ENCODE data around the gene FANCI.

The FANCI gene

DNA sequence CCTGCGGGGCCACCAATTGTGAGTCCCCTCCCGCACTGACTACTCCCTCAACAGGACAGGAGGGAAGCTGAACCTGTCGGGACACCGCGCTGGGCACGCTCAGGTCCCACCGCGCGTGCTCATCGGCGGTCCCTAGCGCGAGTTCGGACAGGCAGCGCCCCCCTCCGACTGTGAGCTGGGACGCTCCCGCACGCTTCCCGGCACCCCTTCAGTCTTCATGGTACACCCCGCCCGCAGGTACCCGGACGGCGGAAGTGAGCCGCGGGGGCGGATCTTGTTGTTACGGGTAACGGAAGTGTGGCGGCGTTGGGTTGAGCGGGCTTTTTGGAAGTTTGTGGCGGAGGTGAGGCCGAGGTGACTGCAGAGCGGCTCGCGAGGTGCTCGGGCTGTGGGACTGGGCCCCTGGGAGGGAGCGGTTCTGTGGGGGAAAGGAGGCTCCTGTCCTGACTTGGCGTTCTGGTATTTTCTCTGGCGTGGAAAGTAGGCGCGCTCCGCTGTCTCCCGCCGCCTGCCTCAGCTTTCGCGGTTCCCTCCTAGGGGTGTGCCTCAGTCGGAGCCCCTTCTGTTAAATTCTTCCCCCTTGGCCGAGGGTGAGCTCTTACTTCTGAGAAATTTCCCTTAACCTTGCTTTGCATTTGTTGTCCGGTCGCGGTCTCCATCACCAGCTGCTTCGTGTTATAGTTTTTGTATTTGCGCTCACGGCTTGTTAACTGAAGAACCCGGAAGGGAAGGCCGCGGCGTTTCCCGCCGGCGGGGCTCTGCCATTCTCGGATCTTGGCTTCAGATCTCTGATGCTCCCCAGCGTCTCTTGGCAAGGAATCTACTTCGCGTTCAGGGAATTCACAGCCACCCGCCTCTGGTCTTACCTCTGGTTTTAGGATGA, at the start of gene FANCI:
TSS of gene FANCI (plus strand) at position 289 of the 883 bp plus-strand sequence. CDS start 3,669 bp downstream, outside the sequence.
- no peak for FAIRE-seq

DNA sequence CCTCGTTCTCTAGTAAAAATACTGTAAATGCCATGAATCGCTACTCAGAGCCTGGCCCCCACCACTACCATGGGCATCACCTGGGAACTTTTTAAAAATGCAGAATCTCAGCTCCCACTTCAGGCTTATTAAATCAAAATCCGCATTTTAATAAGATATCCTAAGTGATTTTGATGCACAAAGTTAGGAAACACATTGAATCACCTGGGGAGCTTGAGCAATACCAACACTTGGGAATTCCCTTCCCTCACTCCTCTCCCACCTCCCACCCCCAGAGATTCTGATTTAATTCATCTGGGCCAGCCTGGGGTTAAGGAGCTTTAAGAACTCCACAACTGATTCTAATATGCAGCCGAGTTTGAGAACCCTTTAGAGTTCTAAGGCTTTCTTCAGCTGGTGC, 49.2 kb upstream of the FANCI start:
- FAIRE-seq, result no peak

DNA sequence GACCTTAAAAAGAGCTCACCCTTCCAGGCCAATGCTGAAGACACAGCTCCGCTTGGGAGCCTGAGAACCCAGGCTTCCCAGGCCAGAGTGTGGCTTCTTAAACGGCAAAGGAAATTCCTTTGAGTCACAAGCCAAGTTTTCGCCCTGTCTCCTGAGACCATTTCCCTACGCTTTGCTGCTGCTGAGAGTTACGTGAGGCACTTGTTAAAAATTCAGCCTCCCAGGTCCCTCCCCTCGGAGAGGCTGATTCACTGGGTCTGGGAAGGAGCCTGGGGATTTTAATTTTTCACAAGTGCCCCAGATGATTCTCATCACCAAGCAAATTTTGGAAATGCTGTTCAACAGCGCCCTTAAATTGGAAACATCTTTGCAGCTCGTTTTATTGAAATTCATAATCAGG, 47.9 kb upstream of the FANCI start:
- FAIRE-seq, result no peak

DNA sequence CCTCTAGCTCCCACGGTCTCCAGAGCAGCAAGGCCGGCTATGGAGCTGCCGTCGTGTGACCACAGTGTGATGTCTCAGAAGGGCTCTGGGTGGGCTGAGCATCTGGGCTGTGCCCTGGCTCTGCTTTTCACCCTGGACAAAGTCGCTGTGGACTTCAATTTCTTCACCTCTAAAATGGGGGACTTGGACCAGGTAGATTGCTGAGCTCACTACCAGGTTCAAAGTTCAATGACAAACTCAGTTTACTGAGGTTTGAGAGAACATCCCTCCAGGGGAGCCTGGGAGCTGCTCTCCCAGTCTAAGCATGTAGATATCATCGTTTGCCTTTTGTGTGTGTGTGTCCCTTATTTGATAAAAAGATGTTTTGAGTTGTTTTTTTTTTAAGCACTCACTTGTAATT, 47.5 kb upstream of the FANCI start:
- no peak for FAIRE-seq

DNA sequence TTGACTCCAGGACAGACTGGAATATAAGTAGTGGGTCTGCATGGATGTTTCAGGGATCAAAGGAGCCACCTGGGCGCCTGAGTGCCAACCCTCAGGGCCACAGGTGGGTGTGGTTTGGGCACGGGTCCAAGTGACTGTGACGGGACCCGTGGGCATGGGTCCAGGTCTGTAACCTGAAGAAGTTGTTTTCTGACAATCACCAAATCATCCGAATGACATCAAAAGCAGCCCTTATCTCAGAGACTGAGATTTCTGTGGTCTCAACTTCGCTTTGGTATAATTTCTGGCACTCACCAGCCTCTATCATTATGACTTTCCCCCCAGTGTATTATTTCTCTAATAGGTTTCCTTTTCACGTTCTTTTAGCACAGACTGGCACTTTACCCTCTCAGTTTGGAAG, 46.8 kb upstream of the FANCI start:
- no peak for FAIRE-seq

DNA sequence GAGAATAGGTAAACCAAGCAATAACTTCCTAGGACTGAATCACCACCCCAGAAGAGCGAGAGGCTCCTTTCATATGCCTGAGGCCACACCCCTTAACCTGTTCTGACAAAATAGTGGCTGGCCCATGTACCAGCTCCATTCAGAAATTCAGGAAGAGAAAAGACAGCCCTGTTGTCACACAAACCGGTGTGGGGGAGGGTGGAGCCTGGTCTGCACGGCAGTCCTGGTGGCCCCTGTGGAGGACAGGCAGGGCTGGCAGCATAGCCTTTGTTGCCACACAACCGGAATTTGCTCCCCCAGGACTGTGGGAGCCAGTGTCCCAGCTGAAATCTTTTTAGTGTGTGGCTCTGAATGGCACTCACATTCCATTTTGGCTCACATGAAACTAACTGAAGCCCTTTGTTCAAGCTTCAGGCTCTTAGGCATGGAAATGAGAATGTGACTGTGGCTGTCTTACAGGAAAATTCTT, 46.2 kb upstream of the FANCI start:
- FAIRE-seq, result no peak

DNA sequence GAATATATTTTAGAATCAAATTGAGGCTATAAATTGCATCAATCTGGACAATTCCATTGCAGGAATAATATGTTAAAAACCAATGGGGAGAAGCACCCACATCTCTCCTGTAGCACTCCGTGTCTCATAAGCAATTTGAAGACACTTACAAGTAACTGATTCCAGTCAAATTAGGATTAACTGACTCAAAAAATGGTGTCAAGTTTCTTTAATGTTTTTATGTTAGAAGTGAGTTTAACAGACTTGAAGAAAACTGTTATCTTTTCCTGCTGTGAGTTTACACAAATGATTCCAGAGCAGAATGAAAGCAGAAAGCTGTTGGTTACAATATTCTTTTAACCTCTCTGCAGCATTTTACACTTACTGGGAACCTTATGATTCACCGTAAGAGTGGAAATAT, 45.6 kb upstream of the FANCI start:
- no peak for FAIRE-seq

DNA sequence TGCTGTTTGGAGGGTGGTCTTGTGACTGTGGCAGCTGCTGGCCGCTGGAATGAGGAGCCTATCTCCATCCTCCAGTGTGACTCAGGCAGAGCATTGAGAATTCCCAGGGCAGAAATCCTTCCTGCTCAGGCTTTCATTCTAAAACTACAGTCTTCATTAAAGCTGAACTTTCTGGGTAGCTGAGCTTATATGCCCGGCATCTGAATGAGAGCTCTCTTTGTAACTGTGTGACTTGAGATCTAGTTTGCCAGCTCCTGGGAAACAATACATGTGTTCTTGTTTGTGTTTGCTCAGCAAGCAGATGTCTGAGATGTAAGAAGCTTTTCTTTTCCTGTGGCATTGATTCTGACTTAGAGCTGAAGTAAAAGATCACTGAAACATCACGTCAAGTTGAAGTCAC, 44.8 kb upstream of the FANCI start:
- FAIRE-seq, result no peak

DNA sequence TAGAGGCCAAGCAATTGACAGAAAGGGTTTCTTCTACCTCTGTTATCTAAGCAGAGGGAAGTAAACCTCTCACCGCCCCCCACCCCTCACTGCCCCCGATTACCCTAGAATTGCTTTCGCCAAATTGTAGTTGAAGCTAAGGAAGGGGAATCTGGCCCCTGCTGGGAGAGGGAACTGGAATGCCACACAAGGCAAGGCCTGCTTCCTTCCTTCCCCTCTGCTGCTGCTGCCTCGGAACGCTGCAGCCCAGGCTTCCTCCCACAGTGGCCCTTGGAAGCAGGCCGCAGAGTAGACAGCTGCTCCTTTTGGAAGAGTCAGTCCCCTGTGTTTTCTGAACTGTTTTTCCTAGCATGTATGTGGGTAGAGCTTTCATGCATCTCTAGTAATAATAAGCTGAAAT, 44.0 kb upstream of the FANCI start:
- no peak for FAIRE-seq

DNA sequence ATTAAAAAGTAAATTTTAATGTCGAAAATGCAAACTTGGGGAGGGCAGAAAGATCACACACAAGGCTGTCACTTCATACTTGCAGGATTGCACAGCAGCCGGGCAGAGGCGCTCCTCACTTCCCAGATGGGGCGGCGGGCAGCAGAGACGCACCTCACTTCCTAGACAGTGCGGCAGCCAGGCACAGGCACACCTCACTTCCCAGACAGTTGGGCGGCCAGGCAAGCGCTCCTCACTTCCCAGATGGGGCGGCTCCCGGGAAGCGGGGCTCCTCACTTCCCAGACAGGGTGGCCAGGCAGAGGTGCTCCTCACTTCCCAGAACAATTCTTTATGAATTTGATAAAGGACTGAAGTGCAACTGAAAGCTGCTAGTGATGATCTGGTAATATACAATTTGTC, 43.6 kb upstream of the FANCI start:
- FAIRE-seq, result no peak

DNA sequence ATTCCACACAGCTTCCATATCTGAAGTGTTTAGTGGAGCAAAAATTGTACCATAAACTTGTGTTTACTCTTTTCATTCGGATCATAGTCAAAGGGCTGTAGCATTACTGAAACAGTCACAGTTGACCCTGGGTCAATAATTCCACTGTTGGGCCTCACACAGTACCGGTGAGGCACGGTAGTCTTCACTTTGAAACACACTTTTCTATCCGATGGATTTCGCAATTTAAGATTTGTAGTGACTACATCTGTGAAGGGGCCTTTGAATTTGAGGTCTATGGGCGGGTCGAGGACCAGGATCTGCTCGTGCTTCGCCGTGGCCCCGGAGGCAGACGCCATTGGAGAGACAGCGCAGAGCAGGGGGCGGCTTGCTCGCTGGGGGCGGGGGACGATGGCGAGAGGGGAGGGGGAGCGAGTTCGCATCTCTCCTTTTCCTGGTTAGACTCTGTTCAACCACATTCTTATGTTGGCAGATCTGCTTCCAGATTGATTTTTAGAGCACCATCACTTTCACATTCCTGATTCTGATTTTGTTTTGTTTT, 42.2 kb upstream of the FANCI start:
- no peak for FAIRE-seq

DNA sequence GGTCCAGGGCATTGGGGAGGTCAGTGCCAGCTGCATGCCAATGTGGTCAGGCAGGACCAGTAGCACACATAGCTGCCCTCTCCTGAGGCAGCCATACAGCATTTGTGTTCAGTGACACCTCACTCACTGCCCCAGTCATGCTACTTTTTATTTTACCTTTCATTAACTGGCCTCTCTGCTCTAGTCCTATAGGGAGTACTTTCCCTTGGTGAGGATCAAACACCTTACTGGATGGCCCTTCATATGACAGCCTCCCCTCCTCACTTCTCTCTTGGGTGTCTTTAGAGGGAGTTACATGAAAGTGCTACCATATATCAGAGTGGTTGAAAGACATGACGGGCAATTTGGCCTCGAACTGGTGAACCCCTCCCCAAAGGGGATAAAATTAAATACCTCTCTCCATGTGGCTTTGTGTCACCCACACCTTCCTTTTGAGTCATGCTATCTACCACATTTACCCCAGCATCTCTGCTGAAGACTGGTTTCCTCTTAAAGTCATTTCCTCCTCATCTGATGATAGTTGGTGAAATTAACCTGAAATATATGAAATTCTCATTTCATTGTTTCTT, 40.0 kb upstream of the FANCI start:
- FAIRE-seq, result no peak

DNA sequence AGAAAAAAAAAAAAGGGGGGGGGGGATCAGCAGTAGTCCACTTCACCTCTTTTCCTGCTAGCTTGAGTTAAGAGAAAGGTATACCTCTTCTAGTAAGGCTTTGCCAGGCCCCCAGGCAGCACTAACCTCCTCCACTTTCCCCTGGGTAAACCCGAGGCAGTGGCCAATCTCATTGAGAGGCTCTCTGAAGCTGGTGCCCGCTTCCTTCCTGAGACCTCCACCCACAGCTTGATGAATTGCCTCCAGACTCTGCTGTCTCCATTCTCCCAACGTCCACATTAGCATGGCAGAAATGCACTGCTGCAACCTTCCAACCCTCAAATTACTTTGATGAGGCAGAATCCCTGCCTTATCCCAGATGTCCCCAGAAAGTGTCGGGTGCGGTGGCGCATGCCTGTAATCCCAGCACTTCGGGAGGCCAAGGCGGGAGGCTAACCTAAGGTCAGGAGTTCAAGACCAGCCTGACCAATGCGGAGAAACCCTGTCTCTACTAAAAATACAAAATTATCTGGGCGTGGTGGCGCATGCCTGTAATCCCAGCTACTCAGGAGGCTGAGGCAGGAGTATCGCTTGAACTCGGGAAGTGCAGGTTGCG, 37.7 kb upstream of the FANCI start:
- no peak for FAIRE-seq

DNA sequence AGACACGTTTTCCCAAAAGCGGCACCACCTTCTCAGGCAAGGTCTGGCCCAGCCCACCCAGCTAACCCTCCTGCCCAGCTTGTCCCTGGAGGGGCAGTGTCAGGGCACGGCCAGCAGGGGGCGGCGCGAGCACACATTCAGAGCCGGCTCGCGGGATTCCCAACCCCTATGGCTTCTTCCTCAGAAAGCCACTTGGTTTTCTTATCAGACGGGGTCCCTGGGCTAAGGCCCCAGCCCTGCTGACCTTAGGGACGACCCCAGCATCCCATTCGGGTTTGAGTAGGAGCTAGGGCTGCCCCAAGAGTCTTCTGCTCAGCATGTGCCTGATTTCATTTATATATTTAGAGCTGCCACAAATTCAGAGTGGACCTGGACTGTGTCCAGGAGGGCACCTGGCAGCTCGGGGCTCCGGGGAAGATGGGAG, 36.9 kb upstream of the FANCI start:
- no peak for FAIRE-seq

DNA sequence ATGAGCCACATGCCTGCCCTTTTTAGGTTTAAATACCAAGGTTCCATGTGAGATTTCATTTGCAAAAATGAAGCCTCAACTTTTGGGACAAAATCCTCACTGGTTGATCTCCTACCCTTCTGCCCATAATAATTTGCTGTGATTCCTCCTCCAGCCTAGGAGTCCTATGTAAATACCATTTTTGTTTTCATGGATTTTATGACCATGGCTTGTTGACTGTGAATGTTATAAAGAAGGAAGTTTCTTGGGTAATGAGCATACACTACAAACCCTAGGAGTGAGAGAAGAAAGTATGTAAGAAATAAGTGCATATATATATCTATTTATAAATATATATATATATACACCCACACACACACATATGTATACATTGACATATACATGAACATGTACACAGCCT, 35.5 kb upstream of the FANCI start:
- no peak for FAIRE-seq

DNA sequence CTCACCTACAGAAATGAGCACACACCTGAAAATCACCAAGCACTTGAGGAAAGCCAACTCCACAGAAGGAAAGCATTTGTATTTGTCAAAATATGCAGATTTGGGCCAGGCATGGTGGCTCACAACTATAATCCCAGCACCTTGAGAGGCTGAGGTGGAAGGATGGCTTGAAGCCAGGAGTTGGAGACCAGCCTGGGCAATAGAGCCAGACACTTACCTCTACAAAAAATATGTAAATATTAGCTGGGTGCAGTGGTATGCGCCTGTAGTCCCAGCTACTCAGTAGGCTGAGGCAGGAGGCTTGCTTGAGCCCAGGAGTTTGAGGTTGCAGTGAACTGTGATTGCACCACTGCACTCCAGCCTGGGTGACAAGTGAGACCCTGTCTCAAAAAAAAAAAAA, 34.7 kb upstream of the FANCI start:
- FAIRE-seq, result no peak

DNA sequence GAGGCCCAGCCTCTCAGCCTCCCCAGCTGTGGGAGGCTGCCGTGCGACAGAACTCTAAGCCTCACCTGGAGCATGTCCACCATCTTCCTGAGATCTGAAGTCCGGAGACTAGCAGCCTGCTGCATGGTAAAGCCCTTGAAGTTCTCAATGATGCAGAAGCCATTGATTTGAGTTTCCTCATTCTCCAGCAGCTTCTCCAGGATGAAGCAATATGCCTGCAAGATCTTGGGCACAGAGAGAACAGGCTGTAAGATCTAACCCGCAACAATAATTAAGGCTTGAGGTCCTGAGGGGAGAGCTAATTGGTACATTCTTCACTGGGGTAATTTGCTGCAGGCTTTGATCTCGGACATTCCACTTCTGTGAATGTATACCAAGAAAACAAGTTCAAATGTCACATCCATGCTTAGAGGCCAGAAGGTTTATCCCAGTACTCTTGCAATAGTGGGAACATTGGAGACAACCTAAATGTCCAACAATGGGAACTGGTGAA, 32.1 kb upstream of the FANCI start:
- FAIRE-seq, result no peak

DNA sequence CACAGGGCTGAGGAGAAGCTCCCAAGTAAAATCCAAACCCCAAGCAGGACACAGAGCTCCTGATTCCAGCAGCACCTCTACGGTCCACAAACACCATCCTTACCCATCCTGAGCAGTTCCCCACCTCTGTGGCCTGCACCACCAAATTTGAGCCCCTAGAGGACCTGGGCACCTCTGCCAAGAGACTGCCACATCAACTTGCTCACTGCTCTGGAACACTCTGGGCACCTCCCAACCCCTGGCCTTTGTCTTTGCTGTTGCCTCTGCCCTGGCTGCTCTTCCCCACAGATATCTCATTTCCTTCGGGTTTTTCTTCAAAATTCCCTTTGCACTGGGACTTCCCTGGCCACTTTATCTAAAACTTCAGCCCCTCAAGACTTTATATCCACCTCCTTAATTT, 28.2 kb upstream of the FANCI start:
- FAIRE-seq, result no peak

DNA sequence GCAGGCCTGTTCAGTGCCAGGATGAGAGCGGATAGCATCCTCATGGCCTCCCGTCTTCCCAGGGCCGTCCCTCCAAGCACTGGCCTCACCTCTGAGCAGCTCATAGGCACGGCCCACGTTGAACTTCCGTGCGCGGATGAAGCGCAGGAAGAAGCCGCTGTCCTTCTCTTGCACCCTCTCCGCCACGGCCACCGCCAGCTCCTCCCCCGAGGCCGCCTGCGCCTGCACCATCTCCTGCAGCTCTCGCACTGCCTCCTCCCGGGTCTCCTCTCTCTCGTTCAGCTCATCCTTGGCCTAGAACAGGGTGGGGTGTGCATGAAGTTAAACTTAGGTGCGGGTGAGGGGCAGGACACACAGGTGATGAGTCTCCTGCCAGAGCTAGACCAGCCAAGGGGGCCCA, 26.7 kb upstream of the FANCI start:
- no peak for FAIRE-seq

DNA sequence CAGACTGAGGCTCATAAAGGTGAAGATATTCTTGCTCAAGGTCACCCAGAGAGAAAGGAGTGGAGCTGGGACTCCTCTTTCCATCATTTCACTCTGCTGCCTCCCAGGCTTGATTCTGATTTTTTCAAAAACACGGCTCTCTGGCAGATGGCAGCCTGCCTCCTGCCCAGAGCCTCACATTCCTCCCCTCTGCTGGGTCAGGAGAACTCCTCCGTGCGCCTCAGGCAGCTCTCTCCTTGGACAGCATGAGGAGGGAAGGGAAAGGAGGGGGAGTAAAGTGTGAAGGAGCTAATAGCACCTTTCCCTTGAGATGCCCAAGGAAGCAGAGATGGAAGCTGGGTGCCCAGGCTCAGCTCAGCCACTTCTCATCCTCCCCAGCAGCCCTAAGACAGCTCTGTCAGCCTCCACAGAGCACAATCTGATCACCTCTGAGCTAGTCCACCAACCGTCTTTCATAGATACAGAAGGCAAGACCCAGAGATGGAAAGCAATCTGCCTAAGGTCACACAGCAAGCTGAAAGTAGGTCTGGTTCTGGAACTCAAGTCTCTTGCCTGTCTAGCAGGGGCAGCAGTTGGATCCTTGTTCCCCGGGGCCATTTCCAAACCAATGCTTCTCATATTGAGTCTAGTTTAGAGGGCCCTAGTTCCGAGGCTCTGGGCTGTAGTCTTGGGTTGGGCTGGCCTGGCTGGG, 25.9 kb upstream of the FANCI start:
- FAIRE-seq, result no peak

DNA sequence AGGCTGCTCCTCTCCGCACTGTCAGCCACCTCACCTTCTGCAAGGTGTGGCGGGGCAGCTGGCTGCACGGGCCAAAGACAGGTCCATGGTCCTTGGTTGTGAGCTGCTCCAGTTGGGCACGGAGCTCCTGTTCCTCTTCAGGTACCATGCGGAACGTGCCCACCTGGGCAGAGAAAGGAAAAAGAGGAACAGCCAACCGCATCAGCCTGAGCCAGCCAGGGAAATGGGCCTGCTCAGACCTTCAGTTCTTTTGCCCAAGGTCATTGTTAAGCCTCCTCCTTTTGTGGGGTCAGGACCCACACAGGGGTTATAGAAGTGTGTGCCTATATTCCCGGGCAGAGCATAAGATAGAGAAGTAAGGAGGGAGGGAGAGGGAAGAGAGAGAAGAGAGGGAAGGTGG, 25.2 kb upstream of the FANCI start:
- FAIRE-seq, result no peak

DNA sequence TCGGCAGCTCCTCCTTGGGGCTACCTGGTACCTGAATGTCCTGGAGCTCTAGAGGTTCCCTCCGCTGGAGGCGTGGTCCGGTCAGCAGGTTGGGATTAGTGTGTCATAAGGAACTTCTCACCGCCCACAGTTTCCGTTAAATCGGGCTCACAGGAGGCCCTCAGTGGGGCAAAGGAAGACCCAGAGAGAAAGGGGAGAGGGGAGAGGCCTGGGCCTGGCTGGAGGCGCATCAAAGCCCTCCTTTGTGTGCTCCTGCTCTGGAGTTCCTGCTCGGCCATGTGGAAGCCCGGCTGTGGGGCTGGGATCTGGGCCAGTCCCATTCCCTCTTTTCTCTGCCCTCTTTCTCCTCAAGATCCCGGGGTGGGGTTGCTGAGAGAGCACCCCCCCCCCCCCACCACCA, 22.2 kb upstream of the FANCI start, which contains the start of gene RLBP1:
TSS of gene RLBP1 (minus strand) at position 37 of the 400 bp plus-strand sequence. CDS start 2,604 bp downstream, outside the sequence.
- no peak for FAIRE-seq

DNA sequence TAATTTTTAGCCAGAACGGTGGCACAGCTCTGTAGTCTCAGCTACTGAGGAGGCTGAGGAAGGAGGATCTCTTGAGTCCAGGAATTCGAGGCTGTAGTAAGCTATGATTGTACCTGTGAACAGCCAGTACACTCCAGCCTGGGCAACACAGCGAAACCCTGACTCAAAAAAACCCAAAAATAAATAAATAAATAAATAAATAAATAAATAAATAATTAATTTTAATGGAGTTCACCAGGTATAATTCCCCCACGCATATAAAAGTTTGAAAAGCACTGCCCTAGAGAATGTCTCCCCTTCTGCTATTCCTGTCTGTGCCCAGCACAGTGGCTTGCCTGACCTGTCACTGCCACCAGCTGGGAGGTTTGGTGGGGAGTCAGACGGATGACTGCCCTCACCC, 18.2 kb upstream of the FANCI start:
- no peak for FAIRE-seq
